GM12878 (cell line): ENCODE measurements around the gene RARG. TPM values are rescaled to one million over a fixed set of nuclear protein-coding genes. Genes with fewer than 3 reads are reported as not detected.

Experiments
- ATAC-seq: fragments of 200-7000 bp; cut with Tn5 transposase; 3 replicates; pipeline ENCODE4 v1.9.1; 2020; ENCODE audit warnings: mild to moderate bottlenecking, moderate library complexity
- BruUV-seq: library from RNA; stranded (reverse); fragments of 400-500 nt; replicated peaks from 2 replicates; lab custom pipeline; 2021; lab: Mats Ljungman, UMichigan
- CTCF ChIA-PET: fragments of 300-600 bp; sonication (Branson Sonifier 250); formaldehyde crosslinking; extraction: SDS; loops from one replicate; lab custom pipeline; 2021; ENCODE audit warnings: inconsistent platforms; lab: Yijun Ruan, JAX
- POLR2A ChIA-PET: fragments of 350-600 bp; formaldehyde crosslinking; extraction: SDS; loops from one replicate; lab custom pipeline; 2021; ENCODE audit warnings: inconsistent platforms; lab: Charles Lee
- RAD21 ChIA-PET: fragments of 300-600 bp; sonication (Branson Sonifier 250); formaldehyde crosslinking; loops from one replicate; lab custom pipeline; 2023; ENCODE audit warnings: antibody characterized with exemption; ENCODE audit not compliant: unreplicated experiment; lab: Charles Lee
- SMC1A ChIA-PET: fragments of 300-600 bp; sonication (Branson Sonifier 250); formaldehyde crosslinking; loops from one replicate; lab custom pipeline; 2023; ENCODE audit not compliant: unreplicated experiment, uncharacterized antibody; lab: Charles Lee
- DNase-seq: peaks from one replicate; pipeline ENCODE4 v3.0.0-alpha.2; 2011; ENCODE audit warnings: low read depth, low spot score
- FAIRE-seq: peaks from 3 replicates; lab custom pipeline; 2011; peaks lifted over from hg19 to GRCh38; lab: Jason Lieb, UNC
- H2AFZ ChIP-seq: 2 replicates; pipeline ENCODE4 v1.6.0; 2011; ENCODE audit warnings: low read depth, low read length, control low read depth; ENCODE audit not compliant: control insufficient read depth
- H3K27ac ChIP-seq: 2 replicates; pipeline ENCODE4 v1.5.1; 2011; ENCODE audit warnings: control low read depth; ENCODE audit not compliant: control insufficient read depth, insufficient read depth
- H3K27me3 ChIP-seq, 2 experiments: replicated peaks in 1 of 2; 2 replicates each; pipeline versions ENCODE4 v1.6.0 to v1.6.1; 2011; ENCODE audit warnings: low read length in 1 of 2; ENCODE audit not compliant: control insufficient read depth in 2 of 2, insufficient read depth in 2 of 2
- H3K36me3 ChIP-seq, 2 experiments: 2 replicates each; pipeline ENCODE4 v1.5.1; 2011; ENCODE audit warnings: low read length in 1 of 2; ENCODE audit not compliant: control insufficient read depth in 2 of 2, insufficient read depth in 2 of 2
- H3K4me1 ChIP-seq: 2 replicates; pipeline ENCODE4 v1.6.1; 2011; ENCODE audit warnings: mild to moderate bottlenecking, low read length, moderate library complexity, mixed read lengths; ENCODE audit not compliant: control insufficient read depth, insufficient read depth
- H3K4me2 ChIP-seq: 2 replicates; pipeline ENCODE4 v1.6.0; 2011; ENCODE audit warnings: control low read depth; ENCODE audit not compliant: control insufficient read depth, insufficient read depth
- H3K4me3 ChIP-seq: fragments of 200-600 bp; sonication (generic); 2 replicates; pipeline ENCODE4 v1.5.1; 2016
- H3K79me2 ChIP-seq: 2 replicates; pipeline ENCODE4 v1.6.0; 2011; ENCODE audit warnings: low read length; ENCODE audit not compliant: control insufficient read depth, insufficient read depth
- H3K9ac ChIP-seq: 2 replicates; pipeline ENCODE4 v1.8.0; 2011; ENCODE audit warnings: low read length, control low read depth, mixed read lengths; ENCODE audit not compliant: control insufficient read depth, insufficient read depth
- H3K9me3 ChIP-seq: replicated peaks from 3 replicates; pipeline ENCODE4 v1.5.1; 2011; ENCODE audit warnings: mild to moderate bottlenecking, low read length; ENCODE audit not compliant: control insufficient read depth, insufficient read depth
- H4K20me1 ChIP-seq: 2 replicates; pipeline ENCODE4 v1.6.0; 2011; ENCODE audit not compliant: control insufficient read depth, insufficient read depth
- BCLAF1 ChIP-seq: fragments of 450-650 bp; IDR thresholded peaks from 2 replicates; pipeline ENCODE4 v1.6.1; 2017; ENCODE audit warnings: antibody characterized with exemption, mild to moderate bottlenecking, moderate library complexity
- CHD1 ChIP-seq: IDR thresholded peaks from 2 replicates; pipeline ENCODE4 v1.6.1; 2012; ENCODE audit warnings: low read depth, low read length, improper control_type of control experiment
- EP300 ChIP-seq, 2 experiments: fragments of 150-350 bp in 1 of 2; IDR thresholded peaks; 2 replicates each; pipeline ENCODE4 v1.6.1; 2011 to 2012; ENCODE audit warnings: low read depth in 2 of 2, low read length in 2 of 2, borderline replicate concordance in 1 of 2, improper control_type of control experiment in 1 of 2, inconsistent platforms in 1 of 2; ENCODE audit not compliant: control insufficient read depth in 1 of 2
- FOS ChIP-seq: IDR thresholded peaks from 3 replicates; pipeline ENCODE4 v1.6.1; 2011; ENCODE audit warnings: borderline replicate concordance; ENCODE audit not compliant: insufficient read length; ENCODE audit errors: extremely low read depth
- NRF1 ChIP-seq: conservative IDR thresholded peaks from 2 replicates; pipeline ENCODE4 v1.6.1; 2011; ENCODE audit warnings: mild to moderate bottlenecking, low read depth, low read length, improper control_type of control experiment
- SMARCA5 ChIP-seq: fragments of 450-650 bp; IDR thresholded peaks from 2 replicates; pipeline ENCODE4 v1.6.1; 2017; ENCODE audit warnings: mild to moderate bottlenecking
- SMC3 ChIP-seq: IDR thresholded peaks from 2 replicates; pipeline ENCODE4 v1.6.1; 2011; ENCODE audit warnings: low read length, improper control_type of control experiment, borderline replicate concordance
- STAT1 ChIP-seq: fragments of 450-650 bp; conservative IDR thresholded peaks from 2 replicates; pipeline ENCODE4 v1.6.1; 2014; ENCODE audit warnings: antibody characterized with exemption, mild to moderate bottlenecking
- YBX1 ChIP-seq: fragments of 450-650 bp; IDR thresholded peaks from 2 replicates; pipeline ENCODE4 v1.6.1; 2016; ENCODE audit warnings: antibody characterized with exemption
- YY1 ChIP-seq: IDR thresholded peaks from 2 replicates; pipeline ENCODE4 v1.6.1; 2011; ENCODE audit warnings: low read depth, mild to moderate bottlenecking, low read length
- ZNF207 ChIP-seq: fragments of 450-650 bp; IDR thresholded peaks from 2 replicates; pipeline ENCODE4 v1.6.1; 2014; ENCODE audit warnings: antibody characterized with exemption, mild to moderate bottlenecking, borderline replicate concordance
- WGBS: methylation state at CpG from one replicate; pipeline ENCODE4 v1.1.6; 2016; ENCODE audit warnings: low lambda C conversion rate; ENCODE audit not compliant: insufficient replicate concordance, insufficient coverage; ENCODE audit errors: missing lambda C conversion rate; 5-methylcytosine and 5-hydroxymethylcytosine counted together
- in situ Hi-C: fragments of 300-500 bp; cut with MboI; formaldehyde crosslinking; loops from 9 replicates; pipeline ENCODE4 v1.14.3; 2018; ENCODE audit warnings: mixed read lengths
- intact Hi-C: fragments of 100-400 bp; cut with micrococcal nuclease; formaldehyde crosslinking; loops from one replicate; pipeline ENCODE4 v1.14.2; 2022; ENCODE audit not compliant: unreplicated experiment
- polyA plus RNA-seq, 11 experiments: library from polyadenylated mRNA; depleted of rRNA in 4 of 11; unstranded in 6 of 11; stranded (reverse) in 5 of 11; fragments of >200 nt; fragmentation: Nextera tagmentation in 4 of 11; fragmentation: Illumina TruSeq in 1 of 11; extraction: Ambion mirVana in 4 of 11; extraction: Trizol in 1 of 11; gene quantifications; 1 replicate in 1 of 11; 2 replicates in 10 of 11; pipeline versions ENCODE4 v1.2.1 to v1.2.3, GENCODE V29; 2011 to 2016; ENCODE audit warnings: inconsistent platforms in 2 of 11, missing spikeins in 2 of 11, low read depth in 1 of 11
- total RNA-seq, 4 experiments: library from RNA; depleted of rRNA in 3 of 4; stranded (reverse); fragments of >200 nt in 3 of 4; fragmentation: Illumina TruSeq in 1 of 4; extraction: Trizol in 1 of 4; gene quantifications; 2 replicates each; pipeline versions ENCODE4 v1.2.1 to v1.2.3, GENCODE V29; 2013 to 2021
- TF ChIP-seq, protein P1 (sequence below): fragments of 450-650 bp; formaldehyde crosslinking; IDR thresholded peaks from 2 replicates; pipeline ENCODE4 v1.4.0; 2022; ENCODE audit warnings: mild to moderate bottlenecking, moderate library complexity

The RARG gene
- total and polyA plus RNA-seq, 10 of the 15 experiments (the other 5 are each of a cell fraction or from before 2014, with no cell fraction given) = 0.27 to 8.1 (median 4.1) TPM

DNA sequence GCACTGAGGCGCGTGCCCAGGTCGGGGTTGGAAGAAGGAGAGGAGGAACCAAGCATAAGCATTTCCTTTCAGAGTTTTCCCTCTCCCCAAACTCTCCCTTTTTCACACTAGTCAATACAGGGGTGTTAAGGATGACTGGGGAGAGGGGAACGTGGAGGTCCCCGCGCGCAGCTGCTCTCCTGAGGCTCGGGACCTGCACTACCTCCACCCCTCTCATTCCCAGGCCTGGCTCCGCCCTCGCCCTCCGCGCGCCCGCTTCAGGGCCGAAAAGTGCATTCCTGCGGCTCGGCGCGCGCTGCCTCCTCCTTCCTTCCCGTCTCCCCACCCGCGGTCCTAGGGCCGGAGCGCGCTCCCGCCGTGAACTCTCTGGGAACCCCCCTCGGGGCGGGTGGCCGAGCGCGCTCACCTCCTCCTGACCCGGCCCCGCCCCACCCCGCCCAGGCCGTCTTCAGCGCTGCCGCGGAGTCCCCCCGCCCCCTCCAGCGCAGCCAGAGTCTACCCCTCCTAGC lies 11.3 kb downstream of the RARG start:
- Histone ChIP-seq H3K27me3 (no peaks in the 10 kb centered on the region), H3K79me2 (peaks cover 4% of the 10 kb centered on the region; the same call in 1 of the 2 replicates), H3K9me3 (no peaks in the 10 kb centered on the region), H3K36me3 (no peaks in the 10 kb centered on the region), H3K4me2 (peak overlapping the region; percentile 90), H3K9ac (peak overlapping the region; percentile 54), H3K4me1 (peaks cover 22% of the 10 kb centered on the region), H3K27ac (peak overlapping the region; percentile 79), H2AFZ (peak overlapping the region; percentile 92), H4K20me1 (no peaks in the 10 kb centered on the region), H3K4me3 (peak overlapping the region; percentile 86)
- ChIA-PET SMC1A (interaction anchor here (0.7 to 16.4 kb wide), 10 partner anchors 12 to 63 kb away, joined by 3 to 155 read pairs (median 4); partner anchors contain the start of genes ESPL1 and ITGB7), CTCF (interaction anchor here (1.1 to 15.7 kb wide), 9 partner anchors 11 to 124 kb away, joined by 3 to 315 read pairs (median 11); partner anchors contain the start of genes ESPL1 and PFDN5), RAD21 (interaction anchor here (0.9 to 11.1 kb wide), 16 partner anchors 9 to 197 kb away, joined by 3 to 146 read pairs (median 6); partner anchors contain the start of genes AAAS, CSAD, ESPL1 and ITGB7), POLR2A (interaction anchor here (0.5 to 4.4 kb wide), 12 partner anchors 13 to 259 kb away, joined by 3 to 28 read pairs (median 4); partner anchors contain the start of genes CSAD, EIF4B, ESPL1 and ITGB7)
- WGBS = 2% methylated on average over 36 of the region's 42 CpGs
- in situ Hi-C loops = no loop called here
- no peak for FAIRE-seq
- intact Hi-C loops = loop anchor here (2.0 to 5.0 kb wide), 2 partner anchors 32 to 47 kb away; partner anchors contain the start of gene ESPL1
- no TSS peak for BruUV-seq
- peak; percentile 69 for DNase-seq
- peak; percentile 86 for ATAC-seq
- TF ChIP-seq FOS (no peak), SMC3 (no peak), SMARCA5 (0 out of 2 replicates have a peak, but pooled peaks have one; percentile 44), YY1 (no peak), EP300 (IDR thresholded peaks at IDR 0.05; ENCODE audit: borderline replicate concordance in 1 of 2, control insufficient read depth in 1 of 2, low read depth in 2 of 2, low read length in 2 of 2) (no peak), CHD1 (no peak), BCLAF1 (no peak), STAT1 (no peak), YBX1 (no peak), ZNF207 (0 out of 2 replicates have a peak, but pooled peaks have one; percentile 29), NRF1 (no peak)
- TF ChIP-seq, protein P1, sequence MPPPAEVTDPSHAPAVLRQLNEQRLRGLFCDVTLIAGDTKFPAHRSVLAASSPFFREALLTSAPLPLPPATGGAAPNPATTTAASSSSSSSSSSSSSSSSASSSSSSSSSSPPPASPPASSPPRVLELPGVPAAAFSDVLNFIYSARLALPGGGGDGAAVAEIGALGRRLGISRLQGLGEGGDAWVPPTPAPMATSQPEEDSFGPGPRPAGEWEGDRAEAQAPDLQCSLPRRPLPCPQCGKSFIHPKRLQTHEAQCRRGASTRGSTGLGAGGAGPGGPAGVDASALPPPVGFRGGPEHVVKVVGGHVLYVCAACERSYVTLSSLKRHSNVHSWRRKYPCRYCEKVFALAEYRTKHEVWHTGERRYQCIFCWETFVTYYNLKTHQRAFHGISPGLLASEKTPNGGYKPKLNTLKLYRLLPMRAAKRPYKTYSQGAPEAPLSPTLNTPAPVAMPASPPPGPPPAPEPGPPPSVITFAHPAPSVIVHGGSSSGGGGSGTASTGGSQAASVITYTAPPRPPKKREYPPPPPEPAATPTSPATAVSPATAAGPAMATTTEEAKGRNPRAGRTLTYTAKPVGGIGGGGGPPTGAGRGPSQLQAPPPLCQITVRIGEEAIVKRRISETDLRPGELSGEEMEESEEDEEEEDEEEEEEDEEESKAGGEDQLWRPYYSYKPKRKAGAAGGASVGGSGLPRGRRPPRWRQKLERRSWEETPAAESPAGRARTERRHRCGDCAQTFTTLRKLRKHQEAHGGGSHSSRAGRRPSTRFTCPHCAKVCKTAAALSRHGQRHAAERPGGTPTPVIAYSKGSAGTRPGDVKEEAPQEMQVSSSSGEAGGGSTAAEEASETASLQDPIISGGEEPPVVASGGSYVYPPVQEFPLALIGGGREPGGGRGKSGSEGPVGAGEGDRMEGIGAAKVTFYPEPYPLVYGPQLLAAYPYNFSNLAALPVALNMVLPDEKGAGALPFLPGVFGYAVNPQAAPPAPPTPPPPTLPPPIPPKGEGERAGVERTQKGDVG (CRISPR knock-in tag) = no peak
